T-helper 1 cell treated with Interleukin-12 subunit alpha and Interleukin-12 subunit beta and Interleukin-4 antibody, amounts not matched to agents 30 ng/mL and 1 ng/mL, for 36 hours (primary cell): Measurements from ENCODE around the gene MTIF2. TPM values are rescaled to one million over a fixed set of nuclear protein-coding genes. Genes with fewer than 3 reads are reported as not detected.
"Not testable (repeated sequence)": the region's sequence is repeated elsewhere in the genome, so short reads cannot be mapped to it uniquely, and the experiment has no call there.

Source experiments
- intact Hi-C: fragments of 100-400 bp; cut with micrococcal nuclease; formaldehyde crosslinking; loops from one replicate; pipeline ENCODE4 v1.15.1; 2024
- total RNA-seq: library from RNA; stranded (reverse); gene quantifications from 2 replicates; pipeline ENCODE4 v1.2.3, GENCODE V29; 2022

The MTIF2 gene, protein sequence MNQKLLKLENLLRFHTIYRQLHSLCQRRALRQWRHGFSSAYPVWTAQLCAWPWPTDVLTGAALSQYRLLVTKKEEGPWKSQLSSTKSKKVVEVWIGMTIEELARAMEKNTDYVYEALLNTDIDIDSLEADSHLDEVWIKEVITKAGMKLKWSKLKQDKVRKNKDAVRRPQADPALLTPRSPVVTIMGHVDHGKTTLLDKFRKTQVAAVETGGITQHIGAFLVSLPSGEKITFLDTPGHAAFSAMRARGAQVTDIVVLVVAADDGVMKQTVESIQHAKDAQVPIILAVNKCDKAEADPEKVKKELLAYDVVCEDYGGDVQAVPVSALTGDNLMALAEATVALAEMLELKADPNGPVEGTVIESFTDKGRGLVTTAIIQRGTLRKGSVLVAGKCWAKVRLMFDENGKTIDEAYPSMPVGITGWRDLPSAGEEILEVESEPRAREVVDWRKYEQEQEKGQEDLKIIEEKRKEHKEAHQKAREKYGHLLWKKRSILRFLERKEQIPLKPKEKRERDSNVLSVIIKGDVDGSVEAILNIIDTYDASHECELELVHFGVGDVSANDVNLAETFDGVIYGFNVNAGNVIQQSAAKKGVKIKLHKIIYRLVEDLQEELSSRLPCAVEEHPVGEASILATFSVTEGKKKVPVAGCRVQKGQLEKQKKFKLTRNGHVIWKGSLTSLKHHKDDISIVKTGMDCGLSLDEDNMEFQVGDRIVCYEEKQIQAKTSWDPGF
- 22.0 and 22.9 TPM in 2 replicates for total RNA-seq

GRCh38 chr2:55268907-55269644 lies at the start of gene MTIF2:
TSS of gene MTIF2 (minus strand) at chr2:55269231. CDS start at chr2:55263858, 5,373 bp downstream.
- intact Hi-C loops = loop anchor here (1.0 to 2.0 kb wide), 9 partner anchors 13 to 424 kb away; partner anchors contain the start of genes CFAP36, CLHC1, PNPT1 and RPS27A

GRCh38 chr2:55314985-55315384 lies 46.0 kb upstream of the MTIF2 start:
- intact Hi-C loops = no loop called here

GRCh38 chr2:55311444-55311870 lies 42.4 kb upstream of the MTIF2 start:
- intact Hi-C loops = no loop called here

DNA sequence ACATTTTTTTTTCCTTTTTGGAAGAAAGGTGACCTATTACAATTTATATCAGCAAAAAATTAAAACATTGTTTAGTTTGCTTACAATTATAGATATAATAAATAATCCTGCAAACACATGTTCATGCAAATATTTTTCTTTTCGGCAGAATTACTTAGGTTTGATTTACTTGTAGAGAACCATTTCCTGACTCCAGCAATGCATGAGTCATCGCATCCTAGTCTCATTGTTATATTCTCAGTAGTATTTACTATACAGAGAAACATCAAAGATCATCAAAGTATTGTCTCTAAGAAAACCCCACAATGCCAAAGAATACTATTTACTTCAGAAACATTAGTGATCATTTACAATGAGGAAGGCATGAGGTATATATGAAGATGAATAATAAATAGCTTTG lies 40.4 kb upstream of the MTIF2 start:
- intact Hi-C loops = no loop called here

- intact Hi-C loops = no loop called here
These were observed 33.2 kb upstream of the MTIF2 start for GRCh38 chr2:55302241-55302640.

- intact Hi-C loops = no loop called here
These were observed 32.2 kb upstream of the MTIF2 start for GRCh38 chr2:55301277-55301676.

GRCh38 chr2:55296393-55296792 lies 27.4 kb upstream of the MTIF2 start:
- intact Hi-C loops = no loop called here

- intact Hi-C loops = loop anchor here (2.0 to 10.0 kb wide), 5 partner anchors 60 to 1498 kb away; partner anchors contain the start of genes ASB3, EML6, ERLEC1 and PNPT1
These were observed 14.1 kb upstream of the MTIF2 start for GRCh38 chr2:55283083-55283482.

- intact Hi-C loops = loop anchor here (1.0 to 10.0 kb wide), 11 partner anchors 13 to 1498 kb away; partner anchors contain the start of genes ASB3, CFAP36, EML6 and ERLEC1
These were observed 13.3 kb upstream of the MTIF2 start for GRCh38 chr2:55282110-55282917.

DNA sequence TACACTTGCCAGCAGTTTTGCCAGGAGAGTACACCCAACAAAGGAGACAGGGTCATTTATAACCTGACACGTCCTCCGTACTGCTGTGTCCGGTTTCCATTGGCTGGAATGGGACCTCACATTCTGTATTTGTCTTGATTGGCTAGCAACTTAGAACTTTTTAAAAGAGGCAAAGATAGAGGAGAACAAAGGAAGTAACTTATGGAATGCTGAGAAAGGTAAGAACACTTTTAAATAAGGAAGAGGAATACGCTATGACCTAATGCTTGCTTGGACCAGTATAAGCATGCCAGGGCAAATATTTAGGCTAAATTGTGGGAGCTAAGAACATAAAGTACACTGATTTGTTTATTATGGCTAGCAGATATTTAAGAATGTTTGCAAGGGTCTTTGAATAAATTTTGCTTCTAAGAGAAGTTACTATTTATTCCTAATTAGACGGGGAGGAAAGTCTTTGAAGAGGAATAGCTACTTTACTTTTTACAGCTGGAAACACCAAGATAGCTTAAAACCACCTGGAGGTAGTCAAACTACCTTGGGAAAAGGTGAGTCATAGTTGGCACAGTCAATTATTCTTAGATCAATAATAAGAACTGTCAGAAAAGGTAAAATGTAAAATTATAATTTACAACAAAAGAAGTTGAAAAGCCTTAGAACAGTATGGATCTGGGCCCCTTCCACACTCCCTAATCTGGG lies 12.0 kb upstream of the MTIF2 start:
- intact Hi-C loops = loop anchor here (5.0 to 10.0 kb wide), 3 partner anchors 269 to 1496 kb away; partner anchors contain the start of genes ASB3, ERLEC1 and PNPT1

GRCh38 chr2:55279859-55280424 lies 10.9 kb upstream of the MTIF2 start:
- intact Hi-C loops = loop anchor here (5.0 to 10.0 kb wide), 3 partner anchors 268 to 1495 kb away; partner anchors contain the start of genes ASB3, ERLEC1 and PNPT1

DNA sequence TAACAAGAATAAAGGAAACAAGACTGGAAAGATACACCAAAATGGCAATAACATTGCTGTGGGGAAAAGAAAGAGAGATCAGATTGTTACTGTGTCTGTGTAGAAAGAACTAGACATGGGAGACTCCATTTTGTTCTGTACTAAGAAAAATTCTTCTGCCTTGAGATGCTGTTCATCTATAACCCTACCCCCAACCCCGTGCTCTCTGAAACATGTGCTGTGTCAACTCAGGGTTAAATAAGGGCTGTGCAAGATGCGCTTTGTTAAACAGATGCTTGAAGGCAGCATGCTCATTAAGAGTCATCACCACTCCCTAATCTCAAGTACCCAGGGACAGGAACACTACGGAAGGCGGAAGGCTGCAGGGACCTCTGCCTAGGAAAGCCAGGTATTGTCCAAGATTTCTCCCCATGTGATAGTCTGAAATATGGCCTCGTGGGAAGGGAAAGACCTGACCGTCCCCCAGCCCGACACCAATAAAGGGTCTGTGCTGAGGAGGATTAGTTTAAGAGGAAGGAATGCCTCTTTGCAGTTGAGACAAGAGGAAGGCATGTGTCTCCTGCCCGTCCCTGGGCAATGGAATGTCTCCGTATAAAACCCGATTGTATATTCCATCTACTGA lies 10.3 kb upstream of the MTIF2 start:
- intact Hi-C loops = not testable (repeated sequence)

DNA sequence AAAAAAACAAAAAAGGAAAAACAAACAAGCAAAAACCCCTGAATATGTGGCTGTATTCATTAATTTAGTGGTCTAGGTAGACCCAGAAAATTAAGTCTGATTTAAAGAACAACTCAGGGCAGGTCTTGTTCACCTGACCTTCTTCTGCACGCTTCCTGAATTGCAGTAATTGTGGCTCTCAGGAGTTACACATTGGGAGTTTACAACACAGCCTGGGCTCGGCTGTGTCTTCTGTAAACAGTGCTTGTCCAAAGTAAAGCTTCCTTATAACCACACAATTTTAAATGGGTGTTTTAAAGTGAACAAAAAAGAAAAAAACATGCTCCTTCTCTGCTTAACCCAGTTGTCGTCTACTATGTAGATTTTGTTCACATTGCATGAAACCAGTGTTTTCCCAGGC lies 8.3 kb upstream of the MTIF2 start:
- intact Hi-C loops = no loop called here

DNA sequence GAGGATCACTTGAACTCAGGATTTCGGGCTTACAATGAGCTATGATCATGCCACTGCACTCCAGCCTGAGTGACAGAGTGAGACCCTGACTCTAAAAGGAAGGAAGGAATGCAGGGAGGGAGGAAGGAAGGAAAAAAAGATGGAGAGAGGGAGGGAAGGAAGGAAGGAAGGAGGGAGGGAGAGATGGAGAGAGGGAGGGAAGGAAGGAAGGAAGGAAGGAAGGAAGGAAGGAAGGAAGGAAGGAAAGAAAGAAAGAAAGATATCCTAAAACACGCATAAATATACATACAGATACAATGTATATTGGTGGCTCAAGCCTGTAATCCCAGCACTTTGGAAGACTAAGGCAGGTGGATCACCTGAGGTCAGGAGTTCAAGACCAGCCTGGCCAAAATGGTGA lies 5.3 kb upstream of the MTIF2 start:
- intact Hi-C loops = not testable (repeated sequence)

DNA sequence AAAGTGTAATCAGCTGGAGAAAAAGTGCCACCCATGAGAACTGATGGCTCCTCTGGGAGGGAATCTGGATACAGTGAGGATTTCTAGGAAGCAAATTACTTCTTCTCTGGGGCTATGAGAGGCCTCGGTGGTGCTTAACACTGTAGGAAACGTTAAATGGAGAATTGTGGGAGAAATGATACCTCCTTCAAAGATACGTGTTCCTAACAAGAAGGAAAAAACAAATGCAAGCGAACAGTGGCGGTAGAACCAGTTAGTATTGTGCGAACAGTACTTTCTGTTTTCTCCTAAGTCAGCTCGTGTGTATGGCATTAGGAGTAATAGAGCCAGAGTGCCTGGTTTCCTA lies 587 bp upstream of the MTIF2 start:
- intact Hi-C loops = loop anchor here (1.0 to 2.0 kb wide), 9 partner anchors 13 to 423 kb away; partner anchors contain the start of genes CFAP36, CLHC1, PNPT1 and RPS27A

- intact Hi-C loops = loop anchor here (2.0 kb wide), 2 partner anchors 46 to 424 kb away; partner anchors contain the start of gene PNPT1
These were observed 634 bp downstream of the MTIF2 start for GRCh38 chr2:55268288-55268906.

DNA sequence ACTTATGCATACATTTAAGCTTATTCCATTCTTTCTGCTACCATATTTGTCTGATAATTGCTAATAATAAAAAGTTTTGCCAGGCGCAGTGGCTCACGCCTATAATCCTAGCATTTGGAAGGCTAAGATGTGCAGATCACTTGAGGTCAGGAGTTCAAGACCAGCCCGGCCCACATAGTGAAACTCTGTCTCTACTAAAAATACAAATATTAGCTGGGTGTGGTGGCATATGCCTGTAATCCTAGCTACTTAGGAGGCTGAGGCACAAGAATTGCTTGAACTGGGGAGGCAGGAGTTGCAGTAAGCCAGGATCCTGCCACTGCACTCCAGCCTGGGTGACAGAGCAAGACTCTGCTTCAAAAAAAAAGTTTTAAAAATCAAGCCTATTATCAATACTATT lies 9.4 kb downstream of the MTIF2 start:
- intact Hi-C loops = not testable (repeated sequence)

- intact Hi-C loops = no loop called here
These were observed 16.2 kb downstream of the MTIF2 start for GRCh38 chr2:55252832-55253231.
